OCI-LY1 (cell line): Measurements from ENCODE around the gene CCDC86.

Experiments used
- H2AFZ ChIP-seq: fragments of 200-600 bp; sonication (generic), shearing (Covaris generic); 2 replicates; pipeline ENCODE4 v1.6.0; 2014; ENCODE audit warnings: antibody characterized with exemption, mild to moderate bottlenecking, low read length
- H3F3A ChIP-seq: fragments of 200-600 bp; sonication (generic), shearing (Covaris generic); 2 replicates; pipeline ENCODE4 v1.6.0; 2014; ENCODE audit warnings: mild to moderate bottlenecking, antibody characterized with exemption, low read length, moderate library complexity; ENCODE audit not compliant: insufficient read depth
- H3K27ac ChIP-seq: fragments of 200-600 bp; sonication (generic); 2 replicates; pipeline ENCODE4 v1.5.1; 2014; ENCODE audit warnings: low read length, mixed run types, mild to moderate bottlenecking, low read depth; ENCODE audit not compliant: poor library complexity, severe bottlenecking
- H3K27me3 ChIP-seq: fragments of 200-600 bp; sonication (generic); 2 replicates; pipeline ENCODE4 v1.6.0; 2014; ENCODE audit warnings: antibody characterized with exemption, mild to moderate bottlenecking, low read length, moderate library complexity; ENCODE audit not compliant: insufficient read depth
- H3K36me3 ChIP-seq: fragments of 200-600 bp; sonication (generic); 2 replicates; pipeline ENCODE4 v1.6.1; 2014; ENCODE audit warnings: mild to moderate bottlenecking, antibody characterized with exemption, low read length, moderate library complexity, mixed read lengths; ENCODE audit not compliant: insufficient read depth
- H3K4me1 ChIP-seq: fragments of 200-600 bp; sonication (generic); 2 replicates; pipeline ENCODE4 v1.5.1; 2014; ENCODE audit warnings: mild to moderate bottlenecking, low read length, moderate library complexity; ENCODE audit not compliant: insufficient read depth, severe bottlenecking
- H3K4me2 ChIP-seq: fragments of 200-600 bp; sonication (generic), shearing (Covaris generic); 2 replicates; pipeline ENCODE4 v1.6.1; 2014; ENCODE audit warnings: low read length
- H3K4me3 ChIP-seq: fragments of 200-600 bp; sonication (generic); 2 replicates; pipeline ENCODE4 v1.5.1; 2014; ENCODE audit warnings: low read length, low read depth, mild to moderate bottlenecking, mixed read lengths; ENCODE audit not compliant: poor library complexity, severe bottlenecking
- H3K79me2 ChIP-seq: fragments of 200-600 bp; shearing (Covaris generic); 2 replicates; pipeline ENCODE4 v1.6.1; 2016; ENCODE audit warnings: mixed run types, low read length, mixed read lengths; ENCODE audit not compliant: insufficient read depth
- H3K9ac ChIP-seq: fragments of 200-600 bp; sonication (generic), shearing (Covaris generic); 2 replicates; pipeline ENCODE4 v1.6.1; 2014; ENCODE audit warnings: mild to moderate bottlenecking, low read length, mixed read lengths
- H3K9me2 ChIP-seq: fragments of 200-600 bp; sonication (generic), shearing (Covaris generic); 2 replicates; pipeline ENCODE4 v1.6.1; 2014; ENCODE audit warnings: low read depth, mild to moderate bottlenecking, low read length, mixed read lengths
- H3K9me3 ChIP-seq: fragments of 200-600 bp; shearing (Covaris generic); 2 replicates; pipeline ENCODE4 v1.6.1; 2014; ENCODE audit warnings: low read length, mixed read lengths
- H4K20me1 ChIP-seq: fragments of 200-600 bp; sonication (generic), shearing (Covaris generic); 2 replicates; pipeline ENCODE4 v1.6.0; 2016; ENCODE audit warnings: mild to moderate bottlenecking, low read length; ENCODE audit not compliant: insufficient read depth
- EZH2 ChIP-seq: fragments of 200-600 bp; sonication (generic), shearing (Covaris generic); IDR thresholded peaks from 2 replicates; pipeline ENCODE4 v1.8.0; 2017; ENCODE audit warnings: borderline replicate concordance, mixed run types, mild to moderate bottlenecking, antibody characterized with exemption, low read length, moderate library complexity, mixed read lengths
- TF ChIP-seq, protein P1 (sequence below): fragments of 200-600 bp; sonication (generic), shearing (Covaris generic); IDR thresholded peaks from 2 replicates; pipeline ENCODE4 v1.5.1; 2017; ENCODE audit warnings: mild to moderate bottlenecking, antibody characterized with exemption, low read length, moderate library complexity, mixed read lengths

CCDC86 gene, protein sequence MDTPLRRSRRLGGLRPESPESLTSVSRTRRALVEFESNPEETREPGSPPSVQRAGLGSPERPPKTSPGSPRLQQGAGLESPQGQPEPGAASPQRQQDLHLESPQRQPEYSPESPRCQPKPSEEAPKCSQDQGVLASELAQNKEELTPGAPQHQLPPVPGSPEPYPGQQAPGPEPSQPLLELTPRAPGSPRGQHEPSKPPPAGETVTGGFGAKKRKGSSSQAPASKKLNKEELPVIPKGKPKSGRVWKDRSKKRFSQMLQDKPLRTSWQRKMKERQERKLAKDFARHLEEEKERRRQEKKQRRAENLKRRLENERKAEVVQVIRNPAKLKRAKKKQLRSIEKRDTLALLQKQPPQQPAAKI

DNA sequence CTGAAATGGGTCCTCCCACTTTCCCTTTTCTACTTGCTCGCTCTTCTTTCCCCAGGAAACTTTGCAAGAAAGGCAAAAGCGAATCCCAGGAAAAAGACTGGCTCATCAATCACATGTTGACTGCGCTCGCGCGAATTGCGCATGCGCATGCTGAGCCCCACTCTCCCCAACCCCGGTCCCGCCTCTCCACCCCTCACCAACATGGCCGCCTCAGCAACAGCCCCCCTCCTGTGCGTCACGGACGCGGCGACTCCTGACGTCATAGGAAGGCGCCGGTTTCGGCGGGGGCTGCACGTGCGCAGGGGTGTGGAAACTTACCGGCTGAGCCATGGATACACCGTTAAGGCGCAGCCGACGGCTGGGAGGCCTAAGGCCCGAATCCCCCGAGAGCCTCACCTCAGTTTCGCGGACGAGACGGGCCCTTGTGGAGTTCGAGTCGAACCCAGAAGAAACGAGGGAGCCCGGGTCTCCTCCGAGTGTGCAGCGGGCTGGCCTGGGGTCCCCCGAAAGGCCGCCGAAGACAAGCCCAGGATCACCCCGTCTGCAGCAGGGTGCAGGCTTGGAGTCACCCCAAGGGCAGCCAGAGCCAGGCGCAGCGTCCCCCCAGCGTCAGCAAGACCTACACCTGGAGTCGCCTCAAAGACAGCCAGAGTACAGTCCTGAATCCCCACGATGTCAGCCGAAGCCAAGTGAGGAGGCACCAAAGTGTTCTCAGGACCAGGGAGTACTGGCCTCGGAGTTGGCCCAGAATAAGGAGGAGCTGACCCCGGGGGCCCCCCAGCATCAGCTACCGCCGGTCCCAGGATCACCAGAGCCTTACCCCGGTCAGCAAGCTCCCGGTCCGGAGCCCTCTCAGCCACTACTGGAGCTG is at the start of gene CCDC86:
Gene CCDC86, plus strand, starts transcription at position 317 of the 871 bp plus-strand sequence. Its CDS starts 12 bp downstream, at position 329.
- Histone ChIP-seq H3K79me2 (peaks cover 26% of the 10 kb centered on the region), H3K9me2 (no peaks in the 10 kb centered on the region), H3K27ac (no peak within 1 kb of the TSS), H3K27me3 (no peaks in the 10 kb centered on the region), H4K20me1 (no peaks in the 10 kb centered on the region), H3K9me3 (no peaks in the 10 kb centered on the region), H3K4me2 (peak within 1 kb of the TSS; percentile 79), H2AFZ (peak within 1 kb of the TSS; percentile 53), H3K4me1 (peaks cover 33% of the 10 kb centered on the region), H3F3A (no peaks in the 10 kb centered on the region), H3K9ac (peak within 1 kb of the TSS; percentile 73), H3K4me3 (peak within 1 kb of the TSS; percentile 71), H3K36me3 (peaks cover 8% of the 10 kb centered on the region; the same call in 1 of the 2 replicates)
- no peak for TF ChIP-seq EZH2
- TF ChIP-seq, protein P1, sequence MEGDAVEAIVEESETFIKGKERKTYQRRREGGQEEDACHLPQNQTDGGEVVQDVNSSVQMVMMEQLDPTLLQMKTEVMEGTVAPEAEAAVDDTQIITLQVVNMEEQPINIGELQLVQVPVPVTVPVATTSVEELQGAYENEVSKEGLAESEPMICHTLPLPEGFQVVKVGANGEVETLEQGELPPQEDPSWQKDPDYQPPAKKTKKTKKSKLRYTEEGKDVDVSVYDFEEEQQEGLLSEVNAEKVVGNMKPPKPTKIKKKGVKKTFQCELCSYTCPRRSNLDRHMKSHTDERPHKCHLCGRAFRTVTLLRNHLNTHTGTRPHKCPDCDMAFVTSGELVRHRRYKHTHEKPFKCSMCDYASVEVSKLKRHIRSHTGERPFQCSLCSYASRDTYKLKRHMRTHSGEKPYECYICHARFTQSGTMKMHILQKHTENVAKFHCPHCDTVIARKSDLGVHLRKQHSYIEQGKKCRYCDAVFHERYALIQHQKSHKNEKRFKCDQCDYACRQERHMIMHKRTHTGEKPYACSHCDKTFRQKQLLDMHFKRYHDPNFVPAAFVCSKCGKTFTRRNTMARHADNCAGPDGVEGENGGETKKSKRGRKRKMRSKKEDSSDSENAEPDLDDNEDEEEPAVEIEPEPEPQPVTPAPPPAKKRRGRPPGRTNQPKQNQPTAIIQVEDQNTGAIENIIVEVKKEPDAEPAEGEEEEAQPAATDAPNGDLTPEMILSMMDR = no peak

DNA sequence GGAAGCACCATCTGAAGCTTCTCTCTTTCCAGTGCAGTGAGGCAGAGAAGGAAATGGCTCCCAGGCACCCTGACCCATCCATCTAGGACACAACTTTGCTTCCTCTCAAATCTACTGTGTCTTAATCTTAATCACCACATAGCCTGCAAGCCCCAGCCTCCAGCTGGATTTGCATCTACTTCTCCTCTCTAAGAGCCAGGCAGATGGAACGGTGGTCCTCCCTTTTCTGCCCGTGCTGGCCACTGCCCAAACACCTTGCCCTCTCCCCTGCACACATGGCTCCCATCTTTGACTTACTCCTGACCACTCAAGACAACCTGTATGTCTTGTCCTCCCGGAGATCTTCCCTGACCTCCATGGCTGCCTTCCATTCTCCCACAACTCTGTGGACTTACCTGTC is 49.4 kb upstream of the CCDC86 start:
- Histone ChIP-seq H3K4me3 (no peak overlapping the region), H3K9me3 (0 out of 2 replicates have a peak, but pooled peaks cover 4% of the 10 kb centered on the region), H3K36me3 (no peaks in the 10 kb centered on the region), H3K4me1 (no peaks in the 10 kb centered on the region), H3K27me3 (peaks cover 15% of the 10 kb centered on the region; the same call in 1 of the 2 replicates), H3K9me2 (no peaks in the 10 kb centered on the region), H4K20me1 (no peaks in the 10 kb centered on the region), H3K79me2 (no peaks in the 10 kb centered on the region), H3F3A (no peaks in the 10 kb centered on the region), H3K27ac (no peak overlapping the region), H2AFZ (no peak overlapping the region), H3K4me2 (no peak overlapping the region), H3K9ac (no peak overlapping the region)
- TF ChIP-seq EZH2 = no peak
- TF ChIP-seq, protein P1 = no peak

DNA sequence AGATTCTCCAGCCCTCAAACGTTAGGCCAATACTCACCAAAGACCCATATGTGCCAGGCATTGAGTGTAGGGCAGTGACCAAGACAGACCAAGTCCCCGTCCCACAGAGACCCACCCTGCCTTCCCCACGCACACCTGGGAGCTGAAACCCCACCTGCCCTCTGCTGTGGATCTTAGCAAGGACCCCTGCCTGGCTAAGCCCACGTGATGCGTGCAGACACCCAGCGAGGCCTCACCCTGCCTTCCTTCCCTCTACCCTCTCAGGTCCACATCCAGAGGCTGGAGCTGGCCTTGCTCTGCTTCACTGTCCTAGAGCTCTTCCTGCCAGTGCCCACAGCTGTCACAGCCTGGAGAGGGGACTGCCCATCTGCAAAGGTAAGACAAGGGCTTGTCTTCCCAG is 46.6 kb upstream of the CCDC86 start:
- TF ChIP-seq, protein P1 = no peak
- no peak for TF ChIP-seq EZH2
- Histone ChIP-seq H3F3A (no peaks in the 10 kb centered on the region), H3K27me3 (peaks cover 10% of the 10 kb centered on the region; the same call in 1 of the 2 replicates), H3K4me1 (no peaks in the 10 kb centered on the region), H2AFZ (no peak overlapping the region), H3K9ac (no peak overlapping the region), H3K79me2 (no peaks in the 10 kb centered on the region), H3K27ac (no peak overlapping the region), H3K9me3 (0 out of 2 replicates have a peak, but pooled peaks cover 4% of the 10 kb centered on the region), H3K9me2 (no peaks in the 10 kb centered on the region), H3K4me3 (no peak overlapping the region), H3K4me2 (no peak overlapping the region), H3K36me3 (no peaks in the 10 kb centered on the region), H4K20me1 (no peaks in the 10 kb centered on the region)
